Measurements from ENCODE around the gene GPR183. TPM values are rescaled to one million over a fixed set of nuclear protein-coding genes. Genes with fewer than 3 reads are reported as not detected.

Gene GPR183
- total and polyA plus RNA-seq, 2 experiments from 2014 or later = 0.25 TPM; not detected in 1

- no peak for DNase-seq
- no peak overlapping the region for H3K4me3 ChIP-seq
- H2AFZ ChIP-seq = no peak overlapping the region
- TF ChIP-seq EZH2phosphoT487 (IDR thresholded peaks at IDR 0.05; ENCODE audit: insufficient read depth, low read depth) = no peak
- TF ChIP-seq EZH2 (IDR thresholded peaks at IDR 0.05; ENCODE audit: insufficient read depth, poor library complexity, severe bottlenecking) = no peak
- in situ Hi-C loops (cut with MboI) = no loop called here
- H3K9ac ChIP-seq = no peak overlapping the region
- 65% methylated on average over 6 of the region's 6 CpGs for WGBS, 2 experiments (ENCODE audit: low coverage in 1 of 2, low lambda C conversion rate in 2 of 2, missing lambda C conversion rate in 2 of 2)
- no peaks in the 10 kb centered on the region for H4K20me1 ChIP-seq (ENCODE audit: insufficient read depth)
- H3K79me2 ChIP-seq (ENCODE audit: insufficient read depth) = no peaks in the 10 kb centered on the region
- H3K9me3 ChIP-seq (ENCODE audit: low read depth) = no peaks in the 10 kb centered on the region
- H3K27me3 ChIP-seq (replicated peaks; ENCODE audit: insufficient read depth) = no peaks in the 10 kb centered on the region
- H3K27ac ChIP-seq = no peak overlapping the region
- no peak overlapping the region for H3K4me2 ChIP-seq (ENCODE audit: unreplicated experiment)
- no peaks in the 10 kb centered on the region for H3F3A ChIP-seq (ENCODE audit: insufficient read depth)
- H3K4me1 ChIP-seq (ENCODE audit: insufficient read depth) = no peaks in the 10 kb centered on the region
- H3K9me2 ChIP-seq (ENCODE audit: insufficient read depth) = no peaks in the 10 kb centered on the region
- peaks cover 6% of the 10 kb centered on the region; the same call in 1 of the 2 replicates for H3K36me3 ChIP-seq (ENCODE audit: low read depth)
These were observed 23.7 kb upstream of the GPR183 start for GRCh38 chr13:99330942-99331341.

- H3K36me3 ChIP-seq (ENCODE audit: low read depth) = peaks cover 6% of the 10 kb centered on the region; the same call in 1 of the 2 replicates
- whole genome bisulfite sequencing, 2 experiments (ENCODE audit: low coverage in 1 of 2, low lambda C conversion rate in 2 of 2, missing lambda C conversion rate in 2 of 2) = 94 to 100% methylated on average over 1 of the region's 1 CpG
- TF ChIP-seq EZH2 (IDR thresholded peaks at IDR 0.05; ENCODE audit: insufficient read depth, poor library complexity, severe bottlenecking) (no peak), EZH2phosphoT487 (IDR thresholded peaks at IDR 0.05; ENCODE audit: insufficient read depth, low read depth) (no peak)
- H3K4me2 ChIP-seq (ENCODE audit: unreplicated experiment) = no peak overlapping the region
- H2AFZ ChIP-seq = no peak overlapping the region
- no peaks in the 10 kb centered on the region for H3F3A ChIP-seq (ENCODE audit: insufficient read depth)
- in situ Hi-C loops (cut with MboI) = no loop called here
- H3K9me3 ChIP-seq (ENCODE audit: low read depth) = no peaks in the 10 kb centered on the region
- H3K27me3 ChIP-seq (replicated peaks; ENCODE audit: insufficient read depth) = no peaks in the 10 kb centered on the region
- H3K79me2 ChIP-seq (ENCODE audit: insufficient read depth) = no peaks in the 10 kb centered on the region
- H3K4me1 ChIP-seq (ENCODE audit: insufficient read depth) = no peaks in the 10 kb centered on the region
- DNase-seq = no peak
- no peak overlapping the region for H3K27ac ChIP-seq
- no peaks in the 10 kb centered on the region for H4K20me1 ChIP-seq (ENCODE audit: insufficient read depth)
- H3K9me2 ChIP-seq (ENCODE audit: insufficient read depth) = no peaks in the 10 kb centered on the region
- H3K4me3 ChIP-seq = no peak overlapping the region
- no peak overlapping the region for H3K9ac ChIP-seq
These were observed 22.3 kb upstream of the GPR183 start for GRCh38 chr13:99329477-99329876.

DNA sequence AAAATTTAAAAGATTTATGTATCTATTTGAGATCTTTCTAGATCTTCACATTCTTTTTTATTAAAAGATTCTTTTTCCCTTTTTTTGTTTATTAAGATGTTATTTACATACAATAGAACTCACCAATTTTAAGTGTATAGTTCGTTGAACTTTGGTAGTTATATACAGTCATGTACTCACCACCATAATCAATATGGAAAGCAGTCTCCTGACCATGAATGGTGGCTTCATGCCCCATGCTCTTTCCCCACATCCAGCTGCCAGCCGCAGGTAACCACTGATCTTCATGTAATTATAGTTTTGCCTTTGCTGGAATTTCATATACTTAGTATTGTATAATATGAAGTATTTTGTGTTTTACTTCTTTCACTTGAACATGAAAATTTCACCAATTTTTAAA, 20.6 kb upstream of the GPR183 start:
- no peaks in the 10 kb centered on the region for H3K9me2 ChIP-seq (ENCODE audit: insufficient read depth)
- H3K4me3 ChIP-seq = no peak overlapping the region
- no peak overlapping the region for H2AFZ ChIP-seq
- H3K4me1 ChIP-seq (ENCODE audit: insufficient read depth) = peaks cover 12% of the 10 kb centered on the region
- no peaks in the 10 kb centered on the region for H4K20me1 ChIP-seq (ENCODE audit: insufficient read depth)
- no peaks in the 10 kb centered on the region for H3K79me2 ChIP-seq (ENCODE audit: insufficient read depth)
- H3K27ac ChIP-seq = no peak overlapping the region
- H3F3A ChIP-seq (ENCODE audit: insufficient read depth) = peaks cover 6% of the 10 kb centered on the region
- H3K4me2 ChIP-seq (ENCODE audit: unreplicated experiment) = no peak overlapping the region
- no peaks in the 10 kb centered on the region for H3K27me3 ChIP-seq (replicated peaks; ENCODE audit: insufficient read depth)
- H3K36me3 ChIP-seq (ENCODE audit: low read depth) = peaks cover 6% of the 10 kb centered on the region; the same call in 1 of the 2 replicates
- H3K9ac ChIP-seq = no peak overlapping the region
- H3K9me3 ChIP-seq (ENCODE audit: low read depth) = no peaks in the 10 kb centered on the region
- WGBS, 2 experiments (ENCODE audit: low coverage in 1 of 2, low lambda C conversion rate in 2 of 2, missing lambda C conversion rate in 2 of 2) = 98% methylated on average over 2 of the region's 2 CpGs
- in situ Hi-C loops (cut with MboI) = no loop called here
- no peak for DNase-seq
- TF ChIP-seq EZH2phosphoT487 (IDR thresholded peaks at IDR 0.05; ENCODE audit: insufficient read depth, low read depth) (no peak), EZH2 (IDR thresholded peaks at IDR 0.05; ENCODE audit: insufficient read depth, poor library complexity, severe bottlenecking) (no peak)

DNA sequence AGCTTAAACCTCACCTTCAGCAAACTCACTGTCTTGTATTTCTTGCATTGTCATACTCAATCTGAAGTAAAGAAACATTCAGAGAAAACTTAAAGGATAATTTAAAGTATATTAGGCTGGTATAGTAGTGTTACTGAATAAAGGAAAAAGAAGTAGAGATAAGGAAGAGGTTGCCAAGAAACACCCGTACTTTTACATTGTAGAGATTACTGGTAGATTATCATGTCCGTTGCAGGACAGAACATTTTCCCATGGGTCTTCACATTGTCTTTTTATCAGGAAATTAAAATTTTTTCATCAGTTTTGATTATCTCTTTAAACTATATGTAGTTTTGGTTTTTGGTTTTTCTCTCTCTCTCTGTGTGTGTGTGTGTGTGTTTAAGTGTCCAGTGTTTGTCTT, 19.9 kb upstream of the GPR183 start:
- Histone ChIP-seq H3K36me3 (ENCODE audit: low read depth) (peaks cover 6% of the 10 kb centered on the region; the same call in 1 of the 2 replicates), H4K20me1 (ENCODE audit: insufficient read depth) (no peaks in the 10 kb centered on the region), H3K4me1 (ENCODE audit: insufficient read depth) (peaks cover 17% of the 10 kb centered on the region), H2AFZ (no peak overlapping the region), H3F3A (ENCODE audit: insufficient read depth) (peaks cover 11% of the 10 kb centered on the region), H3K9ac (no peak overlapping the region), H3K4me3 (no peak overlapping the region), H3K9me3 (ENCODE audit: low read depth) (no peaks in the 10 kb centered on the region), H3K27me3 (replicated peaks; ENCODE audit: insufficient read depth) (no peaks in the 10 kb centered on the region), H3K27ac (no peak overlapping the region), H3K9me2 (ENCODE audit: insufficient read depth) (no peaks in the 10 kb centered on the region), H3K4me2 (ENCODE audit: unreplicated experiment) (no peak overlapping the region), H3K79me2 (ENCODE audit: insufficient read depth) (no peaks in the 10 kb centered on the region)
- no peak for DNase-seq
- in situ Hi-C loops (cut with MboI) = no loop called here
- 88 to 95% methylated on average over 2 of the region's 2 CpGs for WGBS, 2 experiments (ENCODE audit: low coverage in 1 of 2, low lambda C conversion rate in 2 of 2, missing lambda C conversion rate in 2 of 2)
- TF ChIP-seq EZH2 (IDR thresholded peaks at IDR 0.05; ENCODE audit: insufficient read depth, poor library complexity, severe bottlenecking) (no peak), EZH2phosphoT487 (IDR thresholded peaks at IDR 0.05; ENCODE audit: insufficient read depth, low read depth) (no peak)

DNA sequence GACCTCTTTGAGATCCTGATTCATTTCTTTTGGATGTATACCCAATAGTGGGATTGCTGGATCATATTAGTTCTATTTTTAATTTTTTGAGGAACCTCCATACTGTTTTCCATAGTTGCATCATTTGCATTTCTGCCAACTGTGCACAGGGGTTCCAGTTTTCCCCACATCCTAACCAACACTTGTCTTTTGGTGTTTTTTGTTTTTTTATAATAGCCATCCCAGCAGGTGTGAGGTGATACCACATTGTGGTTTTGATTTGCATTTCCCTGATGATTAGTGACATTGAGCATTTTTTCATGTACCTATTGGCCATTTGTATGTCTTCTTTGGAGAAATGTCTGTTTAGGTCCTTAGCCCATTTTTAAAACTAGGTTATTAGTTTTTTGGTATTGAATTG, 18.8 kb upstream of the GPR183 start:
- Histone ChIP-seq H3K4me1 (ENCODE audit: insufficient read depth) (peaks cover 28% of the 10 kb centered on the region), H3K9me2 (ENCODE audit: insufficient read depth) (no peaks in the 10 kb centered on the region), H3F3A (ENCODE audit: insufficient read depth) (peaks cover 22% of the 10 kb centered on the region), H3K27me3 (replicated peaks; ENCODE audit: insufficient read depth) (no peaks in the 10 kb centered on the region), H3K9me3 (ENCODE audit: low read depth) (no peaks in the 10 kb centered on the region), H3K9ac (no peak overlapping the region), H3K4me2 (ENCODE audit: unreplicated experiment) (no peak overlapping the region), H3K79me2 (ENCODE audit: insufficient read depth) (no peaks in the 10 kb centered on the region), H3K27ac (no peak overlapping the region), H4K20me1 (ENCODE audit: insufficient read depth) (no peaks in the 10 kb centered on the region), H2AFZ (no peak overlapping the region), H3K36me3 (ENCODE audit: low read depth) (peaks cover 6% of the 10 kb centered on the region; the same call in 1 of the 2 replicates), H3K4me3 (no peak overlapping the region)
- in situ Hi-C loops (cut with MboI) = no loop called here
- TF ChIP-seq EZH2phosphoT487 (IDR thresholded peaks at IDR 0.05; ENCODE audit: insufficient read depth, low read depth) (no peak), EZH2 (IDR thresholded peaks at IDR 0.05; ENCODE audit: insufficient read depth, poor library complexity, severe bottlenecking) (no peak)
- DNase-seq = no peak

Measured in GM23248 (cell line).